GM12865 (cell line): ENCODE data around the gene ATXN7.

Experiments used
- DNase-seq: peaks from one replicate; pipeline ENCODE4 v3.0.0; 2010; ENCODE audit warnings: low read depth
- H3K4me3 ChIP-seq: 2 replicates; pipeline ENCODE4 v1.5.1; 2011; ENCODE audit warnings: mild to moderate bottlenecking, low read depth, low read length, control low read depth
- CTCF ChIP-seq: IDR thresholded peaks from 2 replicates; pipeline ENCODE4 v1.5.1; 2011; ENCODE audit warnings: low read length, control low read depth, low read depth, inconsistent platforms; ENCODE audit not compliant: insufficient read depth; ENCODE audit errors: missing control alignments

The ATXN7 gene

DNA sequence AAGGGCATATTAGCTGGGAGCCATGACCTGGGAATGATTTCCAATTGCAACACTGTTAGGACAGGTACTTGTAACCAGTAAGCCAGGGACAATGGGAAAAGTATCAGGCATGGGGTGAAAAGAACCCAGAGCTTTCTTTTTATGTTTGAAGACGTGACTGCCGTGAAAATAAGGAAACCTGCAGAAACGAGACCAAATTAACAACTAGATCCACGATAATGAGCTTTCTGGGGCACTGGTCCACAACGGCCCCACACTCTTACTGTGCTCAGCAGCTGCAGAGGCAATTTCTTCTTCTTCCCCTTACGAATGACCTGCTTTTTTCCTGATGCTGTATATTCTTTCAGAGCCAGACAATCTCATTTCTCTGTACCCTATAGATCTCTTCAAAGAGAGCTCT lies 33.1 kb upstream of the ATXN7 start:
- no peak for TF ChIP-seq CTCF

DNA sequence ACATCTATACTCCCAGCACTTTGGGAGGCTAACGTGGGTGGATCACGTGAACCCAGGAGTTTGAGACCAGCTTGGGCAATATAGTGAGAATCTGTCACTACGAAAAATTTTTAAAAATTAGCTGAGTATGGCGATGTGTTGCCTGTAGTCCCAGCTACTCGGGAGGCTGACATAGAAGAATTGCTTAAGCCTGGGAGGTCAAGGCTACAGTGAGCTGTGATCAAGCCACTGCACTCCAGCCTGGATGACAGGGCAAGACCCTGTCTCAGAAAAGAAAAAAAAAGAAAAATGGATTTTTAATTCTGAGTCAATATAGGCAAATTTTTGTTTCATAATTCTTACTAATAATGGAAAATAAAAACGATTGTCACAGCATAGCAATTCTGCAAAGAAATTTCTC lies 31.3 kb upstream of the ATXN7 start:
- DNase-seq, result no peak
- no peak for TF ChIP-seq CTCF
- H3K4me3 ChIP-seq, result no peak overlapping the region

More for the DNA sequence above, 33.1 kb upstream of the ATXN7 start:
- DNase-seq, result no peak
- H3K4me3 ChIP-seq, result no peak overlapping the region

GRCh38 chr3:63841704-63842103 lies 22.0 kb upstream of the ATXN7 start:
- no peak overlapping the region for H3K4me3 ChIP-seq
- no peak for DNase-seq
- no peak for TF ChIP-seq CTCF

- no peak for DNase-seq
- no peak for TF ChIP-seq CTCF
- H3K4me3 ChIP-seq, result no peak overlapping the region
Measured at GRCh38 chr3:63842127-63842526, 21.5 kb upstream of the ATXN7 start.

GRCh38 chr3:63845215-63845614 lies 18.5 kb upstream of the ATXN7 start:
- DNase-seq, result no peak
- no peak for TF ChIP-seq CTCF
- no peak overlapping the region for H3K4me3 ChIP-seq

DNA sequence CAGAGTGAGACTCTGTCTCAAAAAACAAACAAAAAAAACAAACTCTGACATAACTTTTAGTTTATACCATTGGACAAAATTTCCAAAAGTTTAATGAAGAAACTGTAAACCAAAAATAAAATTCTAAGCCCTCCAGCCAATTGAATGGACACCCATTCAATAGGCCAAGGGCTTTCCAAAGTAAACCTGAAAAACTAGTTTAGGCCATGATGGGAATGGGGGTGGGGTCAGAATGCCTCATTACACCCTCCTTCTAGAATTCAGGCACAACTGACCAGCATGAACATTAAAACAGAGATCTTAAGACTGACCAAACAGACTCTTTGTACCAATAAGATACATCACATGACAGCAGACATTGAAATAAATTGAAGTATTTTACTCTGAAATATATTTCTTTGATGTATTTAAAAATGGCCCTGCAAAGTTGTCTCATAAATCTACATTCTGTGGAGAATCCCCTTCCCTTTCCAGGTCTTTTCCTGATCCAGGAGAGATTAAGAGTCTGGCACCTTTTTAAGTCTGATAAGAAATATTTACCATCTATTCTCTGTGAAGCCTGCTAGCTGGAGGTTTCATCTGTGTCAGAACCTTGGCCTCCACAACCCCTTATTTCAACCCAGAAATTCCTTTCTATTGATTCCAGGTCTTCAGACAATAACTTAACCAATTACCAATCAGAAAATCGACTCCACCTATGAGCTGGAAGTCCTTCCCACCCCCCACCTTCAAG lies 15.8 kb upstream of the ATXN7 start:
- no peak overlapping the region for H3K4me3 ChIP-seq
- no peak for DNase-seq

More for the DNA sequence above, 15.8 kb upstream of the ATXN7 start:
- no peak for TF ChIP-seq CTCF
